T-helper 1 cell treated with Interleukin-12 subunit alpha and Interleukin-12 subunit beta and Interleukin-4 antibody, amounts not matched to agents 30 μg/mL and 1 μg/mL, for 36 hours (primary cell): ENCODE data around the gene RELA.

Experiments used
- H3K27ac Mint-ChIP-seq: one replicate; pipeline ENCODE4 v1.8.0; 2021; ENCODE audit warnings: mild to moderate bottlenecking, mixed read lengths
- H3K27me3 Mint-ChIP-seq: one replicate; pipeline ENCODE4 v1.8.0; 2021; ENCODE audit warnings: low read depth, mixed read lengths
- H3K36me3 Mint-ChIP-seq: one replicate; pipeline ENCODE4 v1.8.0; 2021; ENCODE audit warnings: low read depth, mixed read lengths
- H3K4me1 Mint-ChIP-seq: one replicate; pipeline ENCODE4 v1.8.0; 2021; ENCODE audit warnings: low read depth, mixed read lengths
- H3K4me3 Mint-ChIP-seq: one replicate; pipeline ENCODE4 v1.8.0; 2021; ENCODE audit warnings: mild to moderate bottlenecking, moderate library complexity, mixed read lengths
- H3K9me3 Mint-ChIP-seq: one replicate; pipeline ENCODE4 v1.8.0; 2021; ENCODE audit warnings: mixed read lengths

Gene RELA

DNA sequence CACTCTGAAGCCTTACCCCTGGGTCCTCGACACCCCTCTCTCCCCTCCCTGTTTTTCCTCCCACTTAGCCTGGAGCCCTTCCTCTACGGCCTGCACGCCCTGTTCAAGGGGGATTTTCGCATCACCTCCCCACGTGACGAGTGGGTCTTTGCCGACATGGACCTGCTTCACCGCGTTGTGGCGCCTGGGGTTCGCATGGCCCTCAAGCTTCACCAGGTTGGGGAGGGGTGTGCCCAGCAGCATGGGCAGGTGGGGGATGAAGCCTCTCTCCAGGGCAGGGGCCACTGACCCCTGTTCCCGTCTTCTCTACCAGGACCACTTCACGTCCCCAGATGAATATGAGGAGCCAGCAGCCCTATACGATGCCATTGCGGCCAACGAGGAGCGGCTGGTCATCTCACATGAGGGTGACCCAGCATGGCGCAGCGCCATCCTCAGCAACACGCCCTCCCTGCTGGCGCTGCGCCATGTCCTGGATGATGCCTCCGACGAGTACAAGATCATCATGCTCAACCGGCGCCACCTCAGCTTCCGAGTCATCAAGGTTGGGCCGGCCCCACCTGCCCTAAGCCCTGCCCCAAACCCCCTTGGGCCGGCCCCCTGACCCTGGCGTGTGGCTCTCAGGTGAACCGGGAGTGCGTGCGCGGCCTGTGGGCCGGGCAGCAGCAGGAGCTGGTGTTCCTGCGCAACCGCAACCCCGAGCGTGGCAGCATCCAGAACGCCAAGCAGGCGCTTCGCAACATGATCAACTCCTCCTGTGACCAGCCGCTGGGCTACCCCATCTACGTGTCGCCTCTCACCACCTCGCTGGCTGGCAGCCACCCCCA is 27.6 kb downstream of the RELA start:
- Mint-ChIP-seq H3K36me3 (peaks cover 26% of the 10 kb centered on the region), H3K27ac (peak overlapping the region; percentile 31), H3K4me1 (peaks cover 23% of the 10 kb centered on the region), H3K4me3 (no peak overlapping the region), H3K27me3 (no peaks in the 10 kb centered on the region), H3K9me3 (no peaks in the 10 kb centered on the region)

DNA sequence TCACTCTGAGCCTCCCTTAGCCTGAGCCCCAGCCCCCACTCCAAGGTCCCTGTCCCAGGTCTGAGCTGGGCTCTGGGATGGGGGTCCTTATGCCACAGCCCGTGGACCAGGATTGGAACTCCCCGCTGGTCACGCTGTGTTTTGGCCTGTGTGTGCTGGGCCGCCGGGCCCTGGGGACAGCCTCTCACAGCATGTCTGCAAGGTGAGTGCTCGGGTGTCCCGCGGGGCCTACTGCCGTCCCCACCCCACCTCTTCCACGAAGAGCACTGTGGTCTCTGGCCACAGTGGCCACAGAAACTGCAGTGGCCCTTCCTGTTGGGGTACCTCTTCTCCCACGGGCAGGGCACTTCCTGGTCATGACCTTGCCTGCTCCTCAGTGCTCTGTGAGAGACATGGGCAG is 28.3 kb downstream of the RELA start:
- Mint-ChIP-seq H3K27me3 (no peaks in the 10 kb centered on the region), H3K4me3 (no peak overlapping the region), H3K36me3 (peaks cover 25% of the 10 kb centered on the region), H3K4me1 (peaks cover 16% of the 10 kb centered on the region), H3K27ac (peak overlapping the region; percentile 31), H3K9me3 (no peaks in the 10 kb centered on the region)

DNA sequence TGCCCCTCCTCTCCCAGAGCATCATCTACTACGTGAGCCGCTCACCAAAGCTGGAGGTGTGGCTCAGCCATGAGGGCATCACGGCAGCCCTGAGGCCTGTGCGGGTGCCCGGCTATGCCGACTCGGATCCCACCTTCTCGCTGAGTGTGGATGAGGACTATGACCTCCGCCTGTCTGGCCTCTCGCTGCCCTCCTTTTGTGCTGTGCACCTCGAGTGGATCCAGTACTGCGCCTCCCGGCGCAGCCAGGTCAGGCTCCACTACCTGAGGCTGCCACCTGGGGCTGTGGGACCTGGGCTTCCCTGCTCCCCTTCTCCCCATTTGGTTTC is 28.6 kb downstream of the RELA start:
- no peaks in the 10 kb centered on the region for H3K9me3 Mint-ChIP-seq
- H3K27me3 Mint-ChIP-seq, result no peaks in the 10 kb centered on the region
- H3K4me3 Mint-ChIP-seq, result no peak overlapping the region
- peaks cover 16% of the 10 kb centered on the region for H3K4me1 Mint-ChIP-seq
- peak overlapping the region; percentile 26 for H3K27ac Mint-ChIP-seq
- peaks cover 28% of the 10 kb centered on the region for H3K36me3 Mint-ChIP-seq

DNA sequence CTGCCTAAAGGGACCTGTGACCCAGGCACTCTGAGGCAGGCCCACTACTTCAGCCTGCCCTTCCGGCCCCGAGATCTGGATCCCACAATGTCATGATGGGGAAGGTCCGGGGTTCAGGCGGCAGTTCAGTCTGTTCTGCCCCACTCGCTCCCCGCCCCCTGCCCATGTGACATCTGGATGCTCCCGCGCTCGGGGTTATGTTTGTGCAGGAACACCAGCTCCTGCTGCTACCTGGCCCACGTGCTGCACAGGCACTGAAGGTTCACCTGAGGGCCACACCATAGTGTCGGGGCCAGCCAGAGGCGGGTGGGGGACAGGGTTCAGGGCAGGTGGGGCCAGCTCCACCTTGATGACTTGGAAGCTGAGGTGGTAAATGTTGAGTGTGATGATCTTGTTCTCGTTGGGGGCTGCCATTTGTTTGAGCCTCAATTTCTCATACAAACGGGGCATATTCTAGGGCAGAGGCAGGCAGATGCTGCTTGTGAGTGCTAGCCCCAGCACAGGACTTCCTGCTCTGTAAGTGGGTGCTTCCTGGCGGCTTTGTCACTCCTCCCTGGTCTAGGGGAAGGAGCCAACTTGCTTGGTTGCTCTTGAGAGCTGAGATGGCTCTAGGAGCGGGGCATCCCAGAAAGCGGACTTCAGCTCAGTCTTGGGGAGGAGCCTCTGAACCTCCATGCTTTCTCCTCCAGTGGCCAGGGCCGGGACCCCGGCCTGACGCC is 29.2 kb downstream of the RELA start:
- peak overlapping the region; percentile 64 for H3K27ac Mint-ChIP-seq
- H3K9me3 Mint-ChIP-seq, result no peaks in the 10 kb centered on the region
- peaks cover 11% of the 10 kb centered on the region for H3K4me1 Mint-ChIP-seq
- no peaks in the 10 kb centered on the region for H3K27me3 Mint-ChIP-seq
- peaks cover 24% of the 10 kb centered on the region for H3K36me3 Mint-ChIP-seq
- no peak overlapping the region for H3K4me3 Mint-ChIP-seq

DNA sequence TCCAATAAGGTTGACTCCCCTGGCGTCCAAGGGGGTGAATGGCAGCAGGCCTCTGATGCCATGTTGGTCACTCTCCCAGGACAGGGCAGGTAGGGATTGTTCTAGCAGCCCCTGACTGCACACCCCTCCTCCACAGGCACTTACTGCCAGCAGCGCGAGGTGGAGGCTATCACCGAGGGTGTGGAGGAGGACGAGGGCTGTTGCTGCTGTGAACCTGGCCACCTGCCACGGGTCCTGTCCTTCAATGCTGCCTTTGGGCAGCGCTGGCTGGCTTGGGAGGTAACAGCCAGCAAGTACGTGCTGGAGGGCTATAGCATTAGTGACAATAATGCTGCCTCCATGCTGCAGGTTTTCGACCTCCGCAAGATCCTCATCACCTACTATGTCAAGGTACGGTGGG is 32.5 kb downstream of the RELA start:
- H3K36me3 Mint-ChIP-seq, result peaks cover 26% of the 10 kb centered on the region
- no peak overlapping the region for H3K4me3 Mint-ChIP-seq
- no peaks in the 10 kb centered on the region for H3K27me3 Mint-ChIP-seq
- no peak overlapping the region for H3K27ac Mint-ChIP-seq
- no peaks in the 10 kb centered on the region for H3K9me3 Mint-ChIP-seq
- peaks cover 6% of the 10 kb centered on the region for H3K4me1 Mint-ChIP-seq

DNA sequence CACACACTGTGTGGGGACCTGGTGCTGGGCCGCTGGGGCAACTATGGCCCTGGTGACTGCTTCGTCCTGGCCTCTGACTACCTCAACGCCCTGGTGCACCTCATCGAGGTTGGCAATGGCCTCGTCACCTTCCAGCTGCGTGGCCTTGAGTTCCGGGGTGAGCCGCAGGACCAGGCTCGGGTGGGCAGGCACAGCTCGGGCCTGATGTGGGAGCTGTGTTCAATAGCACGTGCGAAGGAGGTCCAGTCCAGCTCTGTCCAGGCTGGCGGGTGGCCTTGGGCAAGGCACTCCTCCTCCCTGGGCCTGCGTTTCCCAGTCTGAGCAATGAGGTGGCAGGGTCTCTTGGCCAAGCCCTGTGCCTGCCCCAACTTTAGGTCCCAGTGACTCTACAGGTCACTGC is 33.1 kb downstream of the RELA start:
- Mint-ChIP-seq H3K27me3 (no peaks in the 10 kb centered on the region), H3K27ac (no peak overlapping the region), H3K9me3 (no peaks in the 10 kb centered on the region), H3K36me3 (peaks cover 22% of the 10 kb centered on the region), H3K4me1 (peaks cover 6% of the 10 kb centered on the region), H3K4me3 (no peak overlapping the region)

GRCh38 chr11:65627202-65627601 is 35.5 kb downstream of the RELA start:
- H3K27me3 Mint-ChIP-seq, result no peaks in the 10 kb centered on the region
- H3K4me3 Mint-ChIP-seq, result no peak overlapping the region
- H3K36me3 Mint-ChIP-seq, result peaks cover 28% of the 10 kb centered on the region
- H3K27ac Mint-ChIP-seq, result no peak overlapping the region
- H3K4me1 Mint-ChIP-seq, result peaks cover 2% of the 10 kb centered on the region
- no peaks in the 10 kb centered on the region for H3K9me3 Mint-ChIP-seq

- H3K27me3 Mint-ChIP-seq, result no peaks in the 10 kb centered on the region
- peak overlapping the region; percentile 71 for H3K27ac Mint-ChIP-seq
- peaks cover 2% of the 10 kb centered on the region for H3K4me1 Mint-ChIP-seq
- H3K36me3 Mint-ChIP-seq, result peaks cover 31% of the 10 kb centered on the region
- H3K9me3 Mint-ChIP-seq, result no peaks in the 10 kb centered on the region
- H3K4me3 Mint-ChIP-seq, result no peak overlapping the region
These were observed 36.9 kb downstream of the RELA start for GRCh38 chr11:65625628-65626342.

DNA sequence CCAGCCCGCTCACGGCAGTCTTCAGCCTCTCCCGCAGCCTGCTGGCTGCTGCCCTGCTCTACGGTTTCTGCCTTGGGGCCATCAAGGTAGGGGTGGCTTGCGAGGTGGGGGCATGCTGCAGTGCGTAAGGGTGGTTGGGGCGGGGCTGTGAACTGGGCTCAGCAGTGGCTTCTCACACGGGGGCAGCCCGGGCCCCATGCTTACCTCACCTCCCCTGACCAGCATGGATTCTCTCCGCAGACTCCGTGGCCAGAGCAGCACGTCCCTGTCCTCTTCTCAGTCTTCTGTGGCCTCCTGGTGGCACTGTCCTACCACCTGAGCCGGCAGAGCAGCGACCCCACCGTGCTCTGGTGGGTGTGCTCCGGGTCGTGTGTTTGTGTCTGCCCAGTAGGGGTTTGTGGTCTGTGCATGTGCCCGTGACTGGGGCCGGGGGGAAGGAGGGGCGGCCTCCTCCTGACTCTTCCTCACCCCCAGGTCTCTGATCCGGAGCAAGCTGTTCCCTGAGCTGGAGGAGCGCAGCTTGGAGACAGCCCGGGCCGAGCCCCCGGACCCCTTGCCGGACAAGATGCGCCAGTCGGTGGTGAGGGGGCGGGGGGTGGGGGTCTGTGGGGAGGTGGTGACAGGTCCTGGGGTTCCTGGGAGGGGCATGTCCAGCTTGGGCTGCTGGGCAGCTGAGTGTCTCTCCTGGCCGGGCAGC is 37.6 kb downstream of the RELA start:
- Mint-ChIP-seq H3K4me3 (no peak overlapping the region), H3K4me1 (peaks cover 2% of the 10 kb centered on the region), H3K27ac (no peak overlapping the region), H3K9me3 (no peaks in the 10 kb centered on the region), H3K36me3 (peaks cover 30% of the 10 kb centered on the region), H3K27me3 (no peaks in the 10 kb centered on the region)

- no peak overlapping the region for H3K4me3 Mint-ChIP-seq
- H3K4me1 Mint-ChIP-seq, result peaks cover 2% of the 10 kb centered on the region
- no peaks in the 10 kb centered on the region for H3K9me3 Mint-ChIP-seq
- peaks cover 26% of the 10 kb centered on the region for H3K36me3 Mint-ChIP-seq
- H3K27ac Mint-ChIP-seq, result no peak overlapping the region
- H3K27me3 Mint-ChIP-seq, result no peaks in the 10 kb centered on the region
These were observed 38.7 kb downstream of the RELA start for GRCh38 chr11:65623852-65624616.

DNA sequence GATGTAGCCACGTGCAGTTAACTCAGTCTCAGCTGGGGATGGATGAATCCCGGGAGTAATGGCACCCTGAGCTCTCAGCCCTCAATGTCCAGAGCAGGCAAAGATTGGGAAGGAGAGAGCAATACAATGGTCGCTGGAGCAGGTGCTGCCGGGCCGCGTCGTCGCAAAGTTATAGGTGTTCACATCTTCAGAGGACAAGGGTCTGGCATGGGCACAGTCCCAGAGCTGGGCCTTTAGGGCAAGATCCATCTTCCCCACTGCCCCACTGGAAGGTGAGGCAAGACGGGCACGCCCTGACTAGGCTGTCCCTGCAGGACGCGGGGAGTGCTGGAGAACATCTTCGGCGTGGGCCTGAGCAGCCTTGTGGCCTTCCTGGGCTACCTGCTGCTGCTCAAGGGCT is 39.5 kb downstream of the RELA start:
- no peak overlapping the region for H3K4me3 Mint-ChIP-seq
- H3K4me1 Mint-ChIP-seq, result peaks cover 2% of the 10 kb centered on the region
- H3K36me3 Mint-ChIP-seq, result peaks cover 26% of the 10 kb centered on the region
- no peaks in the 10 kb centered on the region for H3K9me3 Mint-ChIP-seq
- H3K27me3 Mint-ChIP-seq, result no peaks in the 10 kb centered on the region
- H3K27ac Mint-ChIP-seq, result peak overlapping the region; percentile 29

DNA sequence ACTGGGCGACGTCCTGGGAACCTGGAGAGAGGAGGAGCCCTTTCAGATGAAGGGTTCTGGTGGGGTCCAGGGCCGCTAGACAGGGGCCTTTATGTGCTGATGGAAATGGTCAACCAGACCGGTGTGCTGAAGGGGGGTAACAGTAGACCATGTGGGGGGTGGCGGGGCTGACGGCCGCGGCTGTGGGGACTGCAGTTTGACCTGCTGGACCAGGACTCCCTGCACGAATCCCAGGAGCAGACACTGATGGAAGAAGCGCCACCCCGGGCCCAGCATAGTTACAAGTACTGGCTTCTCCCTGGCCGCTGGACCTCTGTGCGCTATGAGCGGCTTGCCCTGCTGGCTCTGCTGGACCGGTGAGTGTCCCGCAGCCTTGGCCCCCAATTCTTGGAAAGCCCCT is 40.7 kb downstream of the RELA start:
- H3K36me3 Mint-ChIP-seq, result peaks cover 23% of the 10 kb centered on the region
- no peak overlapping the region for H3K4me3 Mint-ChIP-seq

DNA sequence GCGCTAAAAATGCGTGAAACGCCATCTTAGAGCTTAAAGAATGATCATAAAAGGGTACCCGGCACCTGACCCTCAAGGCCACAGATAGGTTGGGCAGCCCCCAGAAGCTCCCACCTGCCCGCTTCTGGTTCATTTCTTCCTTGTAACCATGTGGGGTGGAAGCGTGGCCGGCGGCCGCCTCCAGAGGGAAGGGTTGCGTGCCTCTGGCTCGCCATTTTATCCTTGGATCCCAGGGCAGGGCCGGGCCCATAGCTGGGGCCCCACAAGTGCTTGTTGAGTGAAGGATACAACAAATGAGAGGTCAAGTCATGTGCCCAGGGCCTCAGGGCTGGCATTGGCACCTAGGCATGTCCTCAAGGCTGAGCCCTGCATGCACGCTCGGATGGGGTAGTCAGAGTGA is 41.3 kb downstream of the RELA start:
- Mint-ChIP-seq H3K36me3 (peaks cover 27% of the 10 kb centered on the region), H3K27me3 (no peaks in the 10 kb centered on the region), H3K9me3 (no peaks in the 10 kb centered on the region), H3K4me1 (peaks cover 9% of the 10 kb centered on the region), H3K27ac (no peak overlapping the region), H3K4me3 (no peak overlapping the region)

More for the DNA sequence above, 40.7 kb downstream of the RELA start:
- no peaks in the 10 kb centered on the region for H3K27me3 Mint-ChIP-seq
- H3K9me3 Mint-ChIP-seq, result no peaks in the 10 kb centered on the region
- no peak overlapping the region for H3K27ac Mint-ChIP-seq
- H3K4me1 Mint-ChIP-seq, result peaks cover 4% of the 10 kb centered on the region

- Mint-ChIP-seq H3K27me3 (peaks cover under 1% of the 10 kb centered on the region), H3K36me3 (peaks cover 28% of the 10 kb centered on the region), H3K4me1 (peaks cover 10% of the 10 kb centered on the region)
These were observed 42.0 kb downstream of the RELA start for GRCh38 chr11:65620666-65621065.

More at GRCh38 chr11:65620666-65621065, 42.0 kb downstream of the RELA start:
- Mint-ChIP-seq H3K9me3 (no peaks in the 10 kb centered on the region), H3K27ac (no peak overlapping the region), H3K4me3 (no peak overlapping the region)
